Inflammatory macrophage (primary cell): ENCODE data around the gene NDUFV3.
"Not testable (repeated sequence)": the region's sequence is repeated elsewhere in the genome, so short reads cannot be mapped to it uniquely, and the experiment has no call there.

Experiments
- DNase-seq, 2 donors: peaks; one replicate each; pipeline ENCODE4 v3.0.0-alpha.2; 2020 to 2022

Gene NDUFV3

DNA sequence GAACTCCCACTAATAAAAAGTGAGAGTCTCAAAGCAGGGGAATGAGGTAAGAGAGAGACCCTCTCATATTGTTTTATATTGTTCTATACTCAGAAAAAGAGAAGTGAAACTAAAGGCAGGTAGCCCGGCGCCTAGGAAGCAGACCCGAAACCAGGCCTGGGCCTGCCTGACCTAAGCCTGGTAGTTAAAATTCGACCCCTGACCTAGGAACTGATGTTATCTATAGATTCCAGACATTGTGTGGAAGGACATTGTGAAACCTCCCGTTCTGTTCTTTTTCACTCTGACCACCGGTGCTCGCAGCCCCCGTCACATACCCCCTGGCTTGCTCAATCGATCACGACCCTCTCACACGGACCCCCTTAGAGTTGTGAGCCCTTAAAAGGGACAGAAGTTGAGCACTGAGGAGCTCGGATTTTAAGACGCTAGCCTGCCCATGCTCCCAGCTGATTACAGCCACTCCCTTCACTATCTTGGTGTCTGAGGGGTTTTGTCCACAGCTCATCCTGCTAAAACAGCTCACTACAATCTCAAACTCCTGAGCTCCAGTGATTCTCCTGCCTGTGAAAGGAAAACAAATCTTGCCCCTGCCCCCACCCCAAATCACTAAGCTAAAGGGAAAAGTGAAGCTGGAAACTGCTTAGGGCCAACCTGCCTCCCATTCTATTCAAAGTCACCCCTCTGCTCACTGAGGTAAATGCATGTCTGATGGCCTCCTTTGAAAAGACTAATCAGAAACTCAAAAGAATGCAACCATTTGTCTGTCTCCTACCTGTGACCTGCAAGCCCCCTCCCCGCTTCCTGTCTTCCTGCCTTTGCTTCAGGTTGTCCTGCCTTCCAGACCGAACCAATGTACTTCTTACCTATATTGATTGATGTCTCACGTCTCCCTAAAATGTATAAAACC is 44.2 kb downstream of the NDUFV3 start:
- DNase-seq, result not testable (repeated sequence)

DNA sequence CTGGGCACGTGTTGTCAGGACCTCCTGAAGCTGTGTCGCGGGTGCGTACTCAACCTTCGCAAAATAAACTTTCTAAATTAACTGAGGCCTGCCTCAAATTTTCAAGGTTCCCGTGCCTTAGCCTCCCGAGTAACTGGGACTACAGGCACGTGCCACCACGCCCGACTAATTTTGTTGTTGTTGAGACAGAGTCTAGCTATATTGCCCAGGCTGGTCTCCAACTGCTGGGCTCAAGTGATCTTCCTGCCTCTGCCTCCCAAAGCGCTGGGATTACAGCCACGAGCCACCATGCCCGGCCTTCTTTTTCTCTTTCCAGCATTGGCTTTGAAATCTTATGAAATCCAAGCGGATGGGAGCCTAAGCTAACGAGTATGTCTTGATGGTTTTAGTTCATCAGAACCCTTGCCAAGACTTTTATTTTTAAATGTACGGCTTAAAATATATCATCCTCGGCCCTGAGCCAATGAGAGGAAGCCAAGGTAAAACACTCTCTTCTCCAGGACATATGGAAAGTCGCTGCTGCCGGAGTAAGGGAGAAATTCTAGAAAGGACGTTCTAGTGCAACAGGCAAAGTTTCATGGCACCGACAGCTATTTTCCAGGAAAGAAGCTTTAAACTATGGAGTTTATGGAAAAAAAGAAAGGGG is 45.0 kb downstream of the NDUFV3 start:
- no peak for DNase-seq

DNA sequence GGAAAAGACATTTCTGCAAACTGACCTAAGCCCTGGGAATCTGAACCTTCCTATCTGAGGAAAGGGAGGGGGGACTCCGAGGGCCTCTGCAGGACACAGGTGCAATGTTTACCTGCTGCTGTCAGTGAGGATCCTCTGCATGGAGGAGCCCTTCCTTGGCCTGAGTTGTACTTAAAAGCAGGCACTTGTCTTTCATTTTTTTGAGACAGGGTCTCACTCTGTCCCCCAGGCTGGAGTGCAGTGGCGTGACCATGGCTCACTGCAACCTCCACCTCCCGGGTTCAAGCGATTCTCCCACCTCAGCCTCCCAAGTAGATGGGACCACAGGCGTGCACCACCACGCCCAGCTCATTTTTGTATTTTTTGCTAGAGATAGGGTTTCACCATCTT is 45.5 kb downstream of the NDUFV3 start:
- not testable (repeated sequence) for DNase-seq

DNA sequence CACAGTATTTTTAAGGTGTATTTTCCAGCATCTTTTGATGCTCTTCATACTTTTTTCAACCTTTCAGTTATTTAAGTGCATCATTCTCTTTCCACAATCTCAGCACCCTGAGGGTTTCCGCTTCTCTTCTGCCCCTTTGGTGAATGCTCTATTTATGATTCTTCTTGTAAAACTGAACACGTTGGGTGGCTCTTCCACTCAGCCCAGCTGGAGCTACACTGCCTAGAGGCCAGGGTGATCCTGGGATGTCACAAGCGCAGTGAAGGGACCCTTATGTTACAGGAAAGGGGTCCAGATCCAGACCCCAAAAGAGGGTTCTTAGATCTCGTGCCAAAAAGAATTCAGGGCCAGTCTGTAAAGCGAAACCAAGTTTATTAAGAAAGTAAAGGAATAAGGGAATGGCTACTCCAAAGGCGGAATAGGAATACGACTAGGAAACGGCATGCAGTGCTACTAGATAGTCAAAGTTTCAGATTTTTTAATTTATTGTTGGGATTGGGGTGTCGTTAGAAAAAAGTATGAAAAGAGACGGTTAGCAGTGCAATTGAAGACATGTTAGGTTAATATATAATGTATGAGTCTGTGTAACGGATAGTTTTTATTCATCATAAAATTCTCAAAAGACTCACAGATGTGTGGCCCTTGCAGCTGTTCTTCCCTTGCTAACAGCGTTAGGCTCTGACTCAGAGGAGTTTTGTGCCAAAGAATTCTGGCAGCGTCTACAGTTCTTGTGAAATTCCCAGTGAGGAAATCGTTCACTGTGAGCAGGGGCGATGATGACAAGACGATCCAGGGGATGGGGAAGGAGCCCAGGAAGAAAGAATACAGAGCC is 46.7 kb downstream of the NDUFV3 start:
- peak; percentile 88 to 93 for DNase-seq

DNA sequence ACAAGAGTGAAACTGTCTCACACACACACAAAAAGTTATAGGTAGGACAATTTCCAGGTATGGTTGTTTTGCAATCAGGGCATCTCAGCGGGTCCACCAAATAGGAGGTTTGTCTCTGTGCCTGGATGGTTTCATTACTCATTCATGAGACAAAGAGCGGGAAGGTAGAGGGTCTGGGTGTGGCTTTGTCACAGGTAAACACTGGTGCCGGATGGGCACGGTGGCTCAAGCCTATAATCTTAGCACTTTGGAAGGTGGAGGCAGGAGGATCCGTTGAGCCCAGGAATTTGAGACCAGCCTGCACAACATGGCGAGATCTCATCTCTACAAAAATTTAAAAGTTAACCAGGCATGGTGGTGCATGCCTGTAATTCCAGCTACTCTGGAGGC is 48.6 kb downstream of the NDUFV3 start:
- no peak for DNase-seq

DNA sequence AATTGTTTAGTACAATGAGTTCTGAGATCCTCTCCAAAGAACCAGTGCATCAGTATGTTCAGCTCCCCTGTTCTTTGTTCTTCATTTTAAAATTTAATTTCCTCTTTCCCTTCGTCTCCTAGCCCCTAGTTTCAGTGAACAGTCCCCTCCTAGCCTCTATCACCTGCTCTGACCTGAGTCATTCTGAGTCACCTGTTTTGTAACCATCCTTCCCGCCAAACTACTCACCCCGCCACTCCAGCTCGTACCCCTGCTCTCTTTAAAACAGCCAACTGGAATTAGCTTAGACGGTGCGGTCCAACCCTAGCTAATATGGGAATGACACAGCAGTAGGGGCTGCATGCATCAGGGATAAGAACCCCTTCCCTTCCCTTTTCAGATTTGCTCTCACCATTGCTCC is 49.1 kb downstream of the NDUFV3 start:
- DNase-seq, result no peak

DNA sequence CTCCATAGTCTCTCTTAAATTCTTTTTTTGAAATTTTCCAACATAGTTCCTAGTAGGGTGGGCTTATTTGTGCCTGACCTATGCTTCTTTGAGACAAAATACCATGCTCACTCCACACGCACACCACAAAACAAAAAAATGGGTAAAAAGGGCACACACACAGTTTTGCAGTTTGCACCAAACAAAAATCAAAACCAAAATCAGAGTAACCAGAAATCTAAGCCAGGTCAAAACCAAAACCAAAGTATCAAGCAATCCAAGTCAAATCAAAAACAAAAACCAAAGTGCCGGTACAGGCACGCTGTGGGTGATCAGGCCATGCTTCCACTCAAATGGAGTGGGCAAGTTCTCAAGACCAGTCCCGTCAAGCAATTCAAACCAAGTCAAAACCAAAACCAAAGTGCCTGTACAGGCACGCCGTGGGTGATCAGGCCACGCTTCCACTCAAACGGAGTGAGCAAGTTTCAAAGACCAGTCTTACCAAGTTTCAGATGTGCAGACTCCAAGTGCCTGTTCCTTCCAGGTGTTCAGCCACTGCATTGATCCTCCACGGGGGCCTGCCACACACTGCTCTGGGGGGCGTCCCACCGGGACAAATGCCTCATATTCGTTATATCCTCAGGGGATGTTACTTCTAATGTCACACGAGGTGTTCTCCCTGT is 56.1 kb downstream of the NDUFV3 start:
- not testable (repeated sequence) for DNase-seq

DNA sequence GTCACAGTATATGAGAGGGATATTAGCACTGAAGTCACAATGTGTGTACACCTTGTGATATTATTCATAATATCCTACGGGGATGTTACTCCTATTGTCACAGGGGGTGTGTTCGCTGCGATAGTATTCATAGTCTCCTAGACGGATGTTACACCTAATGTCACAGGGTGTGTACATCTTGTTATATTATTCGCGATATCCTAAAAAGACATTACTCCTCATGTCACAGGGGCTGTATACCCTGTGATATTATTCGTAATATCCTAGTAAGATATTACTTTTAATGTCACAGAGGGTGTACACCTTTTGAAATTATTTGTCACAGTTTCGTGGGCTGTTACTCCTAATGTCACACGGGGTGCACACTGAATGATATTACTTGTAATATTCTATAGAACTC is 58.1 kb downstream of the NDUFV3 start:
- not testable (repeated sequence) for DNase-seq

DNA sequence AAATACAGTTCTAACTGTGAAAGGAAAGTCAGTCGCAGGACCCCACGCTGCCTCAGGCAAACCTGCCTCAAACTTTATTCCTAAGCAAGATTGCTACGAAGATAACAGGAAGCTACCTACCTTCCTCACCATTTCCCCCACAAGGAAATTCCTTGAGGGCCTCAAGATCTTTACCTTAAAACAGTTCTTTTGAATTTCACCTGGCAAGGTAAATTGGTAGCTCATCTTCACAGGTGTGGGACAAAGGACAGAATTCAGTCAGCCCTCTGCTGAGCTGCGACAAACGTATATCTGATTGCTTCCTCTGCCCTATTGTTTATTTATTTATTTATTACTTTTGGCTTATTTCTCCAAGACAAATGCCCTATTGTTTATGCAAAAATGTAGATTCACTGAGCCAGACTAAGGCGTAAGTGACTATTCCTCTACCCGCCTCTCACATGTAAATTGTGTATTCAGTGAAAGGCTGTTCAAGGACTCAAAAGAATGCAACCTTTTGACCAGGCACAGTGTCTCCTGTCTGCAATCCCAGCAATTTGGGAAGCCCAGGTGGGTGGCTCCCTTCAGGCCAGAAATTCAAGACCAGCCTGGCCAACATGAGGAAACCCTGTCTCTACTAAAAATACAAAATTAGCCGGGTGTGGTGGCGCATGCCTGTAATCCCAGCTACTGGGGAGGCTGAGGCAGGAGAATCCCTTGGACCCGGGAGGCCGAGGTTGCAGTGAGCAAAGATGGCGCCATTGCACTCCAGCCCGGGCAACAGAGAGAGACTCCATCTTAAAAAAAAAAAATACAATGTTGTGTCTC is 63.9 kb downstream of the NDUFV3 start:
- no peak for DNase-seq

DNA sequence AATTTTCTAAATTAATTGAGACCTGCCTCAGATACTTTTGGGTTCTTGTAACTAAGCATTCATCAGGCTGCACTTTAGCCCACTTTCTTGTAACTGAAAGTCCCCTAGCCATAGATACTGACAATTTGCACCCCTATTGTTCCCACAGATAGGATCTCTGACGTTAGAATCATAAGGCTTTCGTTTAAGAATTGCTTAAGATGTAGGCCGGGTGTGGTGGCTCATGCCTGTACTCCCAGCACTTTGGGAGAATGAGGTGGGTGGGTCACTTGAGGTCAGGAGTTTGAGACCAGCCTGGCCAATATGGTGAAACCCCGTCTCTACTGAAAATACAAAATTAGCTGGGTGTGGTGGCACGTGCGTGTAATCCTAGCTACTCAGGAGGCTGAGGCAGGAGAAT is 65.0 kb downstream of the NDUFV3 start:
- not testable (repeated sequence) for DNase-seq

DNA sequence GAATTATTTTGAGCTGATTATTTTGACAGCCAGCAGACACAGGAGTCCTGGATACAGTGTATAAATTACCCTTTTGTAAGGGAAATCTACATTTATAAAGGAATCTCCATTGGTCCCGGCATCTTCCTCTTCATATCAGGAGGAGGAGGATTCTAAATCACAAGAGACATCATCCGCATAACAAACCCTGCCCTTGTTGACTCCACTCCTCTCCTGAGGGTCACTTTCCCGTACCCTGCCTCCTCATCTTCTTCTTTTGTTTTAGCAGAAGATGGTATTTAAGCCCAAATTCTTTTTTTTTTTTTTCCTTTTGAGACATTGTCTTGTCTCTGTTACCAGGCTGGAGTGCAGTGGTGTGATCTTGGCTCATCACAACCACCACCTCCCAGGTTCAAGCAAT is 66.6 kb downstream of the NDUFV3 start:
- DNase-seq, result no peak

DNA sequence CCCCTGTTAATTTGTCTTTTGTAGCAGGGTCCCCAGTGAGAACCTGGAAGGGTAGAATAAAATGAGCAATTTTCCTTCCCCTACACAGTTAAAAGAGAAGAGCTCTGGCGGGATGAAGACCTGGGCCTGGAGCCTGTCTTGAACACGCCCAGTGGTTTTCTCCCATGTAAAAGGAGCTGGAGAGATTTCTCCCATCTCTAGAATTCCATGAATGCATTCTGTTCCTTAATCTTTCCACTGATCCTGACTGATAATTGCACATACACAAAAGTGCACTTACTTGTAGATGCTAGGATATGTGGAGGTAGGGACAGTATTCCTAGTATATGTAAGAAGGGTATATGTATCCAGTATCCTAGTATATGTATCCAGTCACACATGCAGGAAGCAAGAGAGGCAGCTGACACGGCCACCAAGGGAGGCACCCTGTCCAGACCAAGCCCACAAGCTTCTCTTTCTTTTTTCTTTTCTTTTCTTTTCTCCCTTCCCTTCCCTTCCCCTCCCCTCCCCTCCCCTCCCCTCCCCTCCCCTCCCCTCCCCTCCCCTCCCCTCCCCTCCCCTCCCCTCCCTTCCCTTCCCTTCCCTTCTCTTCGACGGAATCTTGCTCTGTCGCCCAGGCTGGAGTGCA is 69.4 kb downstream of the NDUFV3 start:
- no peak for DNase-seq
